GM19240 (cell line): ENCODE results near the gene PRMT2.

Source experiments
- DNase-seq: peaks from one replicate; pipeline ENCODE4 v3.0.0; 2011; ENCODE audit warnings: low spot score; ENCODE audit not compliant: insufficient read length

PRMT2 gene

DNA sequence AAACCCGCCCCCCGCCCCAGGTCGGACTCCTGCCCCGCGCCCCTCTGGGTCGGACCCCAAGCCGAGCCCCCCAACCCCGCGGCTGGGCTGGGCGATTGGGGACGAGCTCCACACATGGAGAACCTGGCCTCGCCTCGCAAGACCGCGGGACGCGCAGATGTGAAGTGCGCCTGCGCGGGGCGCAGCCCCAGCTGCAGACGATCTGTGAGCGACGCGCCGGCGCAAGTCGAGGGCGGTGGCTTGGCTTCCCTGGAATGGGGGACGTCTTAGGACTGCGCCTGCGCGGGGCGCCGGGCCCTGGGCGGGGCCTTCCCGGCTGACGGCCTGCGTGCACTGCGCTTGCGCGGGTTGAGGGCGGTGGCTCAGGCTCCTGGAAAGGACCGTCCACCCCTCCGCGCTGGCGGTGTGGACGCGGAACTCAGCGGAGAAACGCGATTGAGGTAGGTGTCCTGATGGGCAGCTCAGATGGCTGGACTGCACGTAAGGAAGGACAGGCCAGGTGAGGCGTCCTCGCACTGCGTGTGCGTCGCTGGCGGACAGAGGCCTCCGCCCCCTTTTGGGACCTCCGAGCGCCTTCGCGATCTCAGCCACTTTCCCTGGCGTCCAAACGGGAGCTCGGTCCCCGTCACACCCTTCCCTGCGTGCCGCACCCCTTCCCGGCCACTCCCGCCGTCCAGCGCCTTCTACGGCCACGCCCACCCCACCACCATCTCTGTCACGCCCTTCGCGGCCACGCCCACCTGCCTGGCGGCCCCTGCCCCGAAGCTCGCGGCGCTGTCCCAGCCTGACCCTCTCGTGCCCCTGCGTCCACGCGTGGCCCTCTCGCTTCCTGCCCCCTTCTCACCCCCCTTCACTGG is at the start of gene PRMT2:
Gene PRMT2 (plus strand): TSS at position 351 of the 857 bp plus-strand sequence. CDS start 1,278 bp downstream, outside the sequence.
- peak; percentile 98 for DNase-seq

DNA sequence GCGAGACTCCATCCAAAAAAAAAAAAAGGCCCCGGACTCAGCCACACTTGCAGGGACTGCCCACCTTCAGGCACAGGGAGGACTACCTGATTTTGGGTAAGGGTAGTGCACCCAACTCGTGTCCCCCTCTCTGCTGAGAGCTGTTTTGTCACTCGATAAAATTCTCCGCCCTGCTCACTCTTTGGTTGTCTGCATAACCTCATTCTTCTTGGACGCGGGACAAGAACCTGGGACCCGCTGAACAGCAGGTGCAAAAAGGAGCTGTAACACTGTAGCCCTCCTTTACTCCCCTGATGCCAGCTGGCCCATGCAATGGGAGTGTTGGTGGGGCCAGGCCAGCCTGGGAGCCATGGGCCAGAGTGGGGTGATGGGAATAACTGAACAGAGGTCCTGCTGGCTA is 41.2 kb upstream of the PRMT2 start:
- no peak for DNase-seq

DNA sequence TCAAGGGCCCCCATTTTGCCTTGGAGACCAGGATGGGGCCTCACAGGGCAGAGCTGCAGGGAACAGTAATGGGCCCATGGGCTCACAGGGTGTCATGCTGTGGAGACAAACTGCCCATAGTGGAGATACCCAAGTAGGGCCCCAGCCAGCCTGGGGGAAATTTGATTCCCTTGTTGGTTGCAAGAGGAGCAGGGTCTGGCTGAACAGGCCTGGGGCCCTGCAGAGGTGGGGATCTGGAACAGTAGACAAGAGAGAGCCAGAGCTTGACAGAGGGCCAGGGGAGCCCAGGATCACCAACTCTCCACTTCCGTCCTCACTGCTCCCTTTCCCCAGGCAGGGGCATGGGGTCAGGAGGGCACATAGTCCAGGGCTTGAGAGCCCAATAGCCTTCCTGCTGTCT is 39.3 kb upstream of the PRMT2 start:
- no peak for DNase-seq

DNA sequence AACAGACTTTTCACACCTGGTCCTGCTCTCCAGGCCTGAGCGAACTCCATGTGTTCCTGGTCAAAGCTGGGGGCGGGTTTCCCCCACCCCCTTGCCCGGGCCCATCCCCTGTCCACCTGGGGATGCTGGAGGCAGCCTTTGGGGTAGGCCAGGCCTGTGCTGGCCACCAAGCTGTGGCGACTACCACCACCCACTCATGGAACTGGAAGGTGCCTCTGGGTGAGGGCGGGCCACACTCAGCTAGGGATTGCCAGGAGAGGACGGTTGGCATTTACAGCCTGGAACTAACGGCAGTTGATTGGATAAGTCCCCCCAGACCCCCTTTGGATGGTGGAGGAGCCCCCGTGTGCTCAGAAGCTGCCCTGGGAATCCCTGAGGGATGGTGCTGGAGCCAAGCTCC is 38.4 kb upstream of the PRMT2 start:
- DNase-seq, result no peak

DNA sequence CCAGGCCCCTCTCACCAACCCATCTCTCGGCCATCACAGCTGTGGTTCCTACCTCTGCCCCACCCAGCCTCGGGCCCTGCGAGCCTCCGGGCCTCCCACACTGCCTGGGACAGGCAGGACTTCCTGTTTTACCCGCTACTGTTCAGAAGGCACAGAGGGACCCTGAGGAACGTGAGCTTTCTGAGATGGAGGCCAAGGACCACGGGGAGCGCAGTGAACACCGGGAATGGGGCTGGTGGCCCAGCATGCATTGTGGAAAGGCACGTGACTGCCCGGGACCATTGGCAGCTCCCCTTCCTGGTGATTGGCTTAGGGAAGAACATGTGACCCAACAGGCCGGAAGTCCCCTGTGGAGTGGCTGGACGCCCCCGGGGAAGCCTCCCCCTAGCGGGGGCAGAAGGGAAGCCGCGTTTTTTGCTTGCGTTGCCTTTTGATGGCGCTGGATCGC is 37.6 kb upstream of the PRMT2 start:
- no peak for DNase-seq

DNA sequence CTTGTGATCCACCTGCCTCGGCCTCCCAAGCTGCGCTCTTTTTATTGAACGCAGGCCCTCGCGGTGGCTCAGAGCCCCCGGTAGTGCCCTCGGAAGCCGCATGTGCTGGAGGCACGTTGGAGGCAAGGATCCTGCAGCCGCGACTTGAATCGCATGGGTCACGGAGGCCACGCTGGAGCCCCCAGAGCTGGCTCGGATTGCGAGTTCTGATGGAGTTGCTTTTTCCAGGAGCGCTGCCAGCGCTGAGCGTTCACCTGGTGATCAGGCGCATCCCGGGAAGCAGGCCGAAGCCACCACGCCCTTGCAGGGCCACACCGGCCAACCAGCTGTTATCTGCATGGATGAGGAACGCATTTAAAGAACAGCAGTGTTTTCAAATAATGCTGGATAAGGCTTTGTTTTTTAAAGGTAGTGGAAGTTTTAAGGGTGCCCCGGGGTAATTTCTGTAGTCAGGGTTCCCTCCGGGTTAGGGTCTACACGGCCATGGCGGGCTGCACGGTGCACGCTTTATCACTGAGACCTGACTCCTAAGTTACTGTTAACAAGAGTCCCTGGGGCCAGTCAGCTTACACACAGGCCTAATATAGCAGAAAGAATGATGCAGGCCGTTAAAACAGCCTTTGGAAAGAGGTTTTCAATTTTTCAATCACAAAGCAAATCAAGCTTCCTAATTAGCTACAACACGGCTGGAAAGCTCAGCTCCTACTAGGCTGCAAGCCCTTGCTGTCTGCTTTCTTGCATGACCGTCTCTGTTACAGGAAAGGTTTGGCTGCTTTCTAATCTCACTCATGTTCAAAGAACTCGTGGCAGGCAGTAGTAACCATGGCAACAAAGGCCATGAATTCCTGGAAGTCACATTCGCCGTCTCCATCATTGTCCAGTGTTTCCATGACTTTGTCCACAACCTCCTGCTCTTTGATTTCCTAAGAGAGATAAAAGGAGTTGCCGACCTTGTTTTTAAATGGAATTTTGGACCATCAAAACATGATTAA is 36.6 kb upstream of the PRMT2 start:
- DNase-seq, result no peak

DNA sequence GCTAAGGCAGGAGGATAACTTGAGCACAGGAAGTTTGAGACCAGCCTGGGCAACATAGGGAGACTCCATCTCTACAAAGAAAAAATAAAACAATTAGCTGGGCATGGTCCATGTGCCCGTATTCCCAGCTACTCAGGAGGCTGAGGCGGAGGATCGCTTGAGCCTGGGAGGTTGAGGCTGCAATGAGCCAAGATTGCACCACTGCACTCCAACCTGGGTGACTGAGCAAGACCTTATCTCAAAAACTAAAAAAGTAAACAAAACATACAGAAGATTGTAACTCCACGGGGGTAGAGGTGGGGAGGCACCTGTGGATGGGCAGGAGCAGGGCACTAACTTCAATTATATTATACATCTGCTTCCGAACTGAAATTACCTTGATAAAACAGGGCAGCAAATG is 35.2 kb upstream of the PRMT2 start:
- DNase-seq, result no peak

DNA sequence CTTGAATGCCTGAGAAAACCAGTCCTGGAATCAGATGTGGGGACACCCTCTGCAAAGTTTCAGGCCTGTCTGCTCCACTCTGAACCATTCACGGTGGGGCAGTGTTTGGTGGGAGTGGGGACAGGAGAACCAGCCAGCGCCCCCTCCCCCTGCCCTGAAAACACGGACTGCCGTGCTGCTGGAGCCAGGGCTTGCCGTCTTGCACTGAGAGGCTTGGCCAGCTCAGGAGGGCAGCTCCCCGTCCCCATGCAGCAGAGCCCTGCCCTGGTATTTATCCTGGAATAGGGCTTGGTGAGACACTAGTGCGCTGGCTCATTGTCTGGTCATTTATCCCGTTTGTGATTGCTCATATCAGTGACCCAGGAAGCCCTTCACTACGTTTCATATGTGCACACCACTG is 34.5 kb upstream of the PRMT2 start:
- DNase-seq, result no peak

DNA sequence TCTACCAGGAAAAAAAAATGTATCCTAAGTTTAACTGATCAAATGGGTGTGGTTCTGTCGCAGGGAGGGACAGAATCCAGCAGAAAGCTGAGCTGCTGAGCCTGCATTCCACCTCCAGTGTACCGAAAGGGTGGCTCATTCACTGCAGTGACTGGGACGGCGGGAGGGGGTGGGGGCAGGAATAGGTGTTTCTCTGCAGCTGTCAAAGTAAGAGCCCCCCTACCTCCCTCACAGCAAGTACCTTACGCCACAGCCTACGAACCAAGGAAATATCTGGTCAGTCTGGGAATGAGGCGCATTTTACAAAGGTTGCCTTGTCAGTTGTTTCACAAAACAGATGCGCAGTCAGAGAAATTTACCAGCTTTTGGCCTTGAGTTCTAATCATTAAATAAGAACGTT is 32.2 kb upstream of the PRMT2 start:
- no peak for DNase-seq

DNA sequence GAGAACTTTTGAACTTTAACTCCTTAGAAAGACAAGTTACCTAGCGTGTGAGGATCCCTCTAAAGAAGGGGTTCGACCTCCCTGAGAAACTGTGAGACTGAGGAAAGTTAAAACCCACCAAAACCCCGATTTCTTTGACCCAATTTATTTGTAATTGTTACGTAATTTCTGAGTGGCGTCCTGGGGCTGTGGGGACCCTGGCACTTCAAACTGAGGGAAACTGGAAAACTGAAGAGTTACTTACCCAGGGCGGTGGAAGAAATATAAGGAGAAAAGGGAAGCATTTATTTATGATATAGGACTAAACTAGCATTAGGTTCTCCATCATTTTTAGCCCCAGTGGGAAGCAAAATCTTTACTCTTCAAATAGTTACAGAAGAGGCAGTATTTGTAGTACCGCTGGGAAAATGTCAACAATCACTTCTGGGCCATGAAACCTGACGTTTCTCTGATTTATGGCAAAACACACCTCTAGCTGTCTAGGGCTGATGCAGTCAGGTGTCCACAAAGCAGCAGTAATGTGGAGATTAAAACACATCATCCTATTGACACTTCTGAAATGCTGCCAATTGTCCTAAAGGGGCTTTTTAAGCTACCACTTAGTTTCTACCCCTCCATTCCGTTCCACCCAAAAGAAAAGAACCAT is 31.0 kb upstream of the PRMT2 start:
- no peak for DNase-seq

DNA sequence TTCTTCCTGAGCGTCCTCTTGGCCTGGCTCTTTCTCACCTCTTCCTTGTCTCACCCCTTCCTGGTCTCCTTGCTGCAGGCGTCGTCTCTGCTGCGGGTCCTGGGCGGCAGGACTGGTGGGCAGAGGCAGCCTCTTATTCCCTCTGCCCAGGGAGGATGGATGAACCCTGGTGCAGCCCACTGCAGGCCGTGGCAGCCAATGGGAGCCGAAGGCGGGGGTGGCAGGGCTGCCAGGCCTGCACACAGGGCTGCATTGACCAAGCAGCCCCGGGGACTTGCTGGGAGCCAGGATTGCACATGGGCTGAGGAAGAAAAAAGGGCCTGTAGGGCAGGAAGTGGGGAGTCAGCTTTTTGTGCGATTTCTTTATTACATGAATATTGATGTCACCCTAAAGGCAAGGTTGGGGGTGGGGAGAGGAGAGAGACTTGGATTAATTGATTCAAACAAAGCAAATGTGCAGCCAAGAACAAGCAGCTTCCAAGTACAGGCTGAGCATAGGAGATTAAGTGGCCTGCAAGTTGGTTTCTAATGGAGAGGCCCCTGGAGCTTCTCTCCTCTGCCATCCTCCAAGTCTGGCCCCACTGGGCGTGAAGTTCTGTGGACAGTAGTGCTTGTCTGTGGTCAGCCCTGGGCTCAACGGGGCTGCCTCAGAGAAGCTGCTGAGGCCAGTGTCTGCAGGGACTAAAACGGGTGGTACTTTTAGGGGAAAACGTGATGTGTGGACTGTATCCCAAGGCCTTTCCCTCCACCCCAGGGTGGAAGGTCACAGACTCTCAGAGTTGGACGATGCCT is 30.3 kb upstream of the PRMT2 start, which contains the start of gene S100B:
Gene S100B (minus strand): TSS at position 108 of the 792 bp plus-strand sequence. CDS start 2,667 bp downstream, outside the sequence.
- no peak for DNase-seq

DNA sequence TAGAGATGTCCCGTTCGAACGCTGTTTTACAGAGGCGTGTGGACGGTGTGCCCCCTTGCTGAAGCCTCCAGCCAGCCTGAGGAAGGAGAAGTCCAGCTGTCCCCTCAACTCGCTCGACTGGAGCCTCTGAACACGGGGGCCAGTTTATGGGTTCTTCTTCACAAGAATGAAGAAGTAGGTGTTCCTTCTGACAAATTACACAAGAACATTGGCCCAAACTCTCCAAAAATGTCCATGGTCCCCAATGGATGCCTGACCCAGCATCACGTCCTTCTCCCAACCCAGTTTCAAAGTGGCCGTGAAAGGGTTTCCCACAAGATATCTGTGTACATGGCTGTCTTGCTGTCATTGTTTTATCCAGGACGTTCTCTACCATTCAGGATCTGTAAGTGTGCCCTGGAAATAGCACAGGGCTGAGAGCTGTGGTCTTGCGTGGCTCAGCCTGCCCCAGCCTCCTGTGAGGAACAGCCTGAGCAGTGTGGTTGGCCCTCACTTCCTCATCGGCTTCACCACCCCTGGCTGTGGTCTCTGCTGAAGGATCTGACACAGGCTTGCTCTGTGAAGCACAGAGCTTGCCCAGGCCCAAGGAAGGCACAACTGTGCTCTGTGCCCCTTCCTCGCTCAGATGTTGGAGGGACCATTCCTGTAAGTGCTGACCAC is 29.6 kb upstream of the PRMT2 start:
- DNase-seq, result peak; percentile 29

DNA sequence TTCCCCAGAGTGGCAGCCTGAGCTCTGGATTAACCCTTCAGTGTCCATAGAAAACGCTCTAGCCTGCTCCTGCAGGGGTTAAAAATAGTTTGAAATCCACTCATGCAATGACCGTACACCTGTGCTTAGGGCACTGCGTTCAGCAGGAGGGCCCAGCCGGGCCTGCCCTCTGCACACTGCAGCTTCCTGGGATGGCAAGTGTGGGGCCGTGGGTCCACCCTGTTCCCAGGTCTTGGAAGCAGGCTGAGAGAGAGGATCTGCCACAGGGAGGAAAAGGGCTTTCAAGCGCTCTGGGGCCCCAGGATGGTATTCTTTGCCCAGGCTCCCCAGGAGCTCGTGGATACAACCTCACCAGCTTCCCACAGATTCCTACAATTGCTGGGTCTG is 29.1 kb upstream of the PRMT2 start:
- no peak for DNase-seq

DNA sequence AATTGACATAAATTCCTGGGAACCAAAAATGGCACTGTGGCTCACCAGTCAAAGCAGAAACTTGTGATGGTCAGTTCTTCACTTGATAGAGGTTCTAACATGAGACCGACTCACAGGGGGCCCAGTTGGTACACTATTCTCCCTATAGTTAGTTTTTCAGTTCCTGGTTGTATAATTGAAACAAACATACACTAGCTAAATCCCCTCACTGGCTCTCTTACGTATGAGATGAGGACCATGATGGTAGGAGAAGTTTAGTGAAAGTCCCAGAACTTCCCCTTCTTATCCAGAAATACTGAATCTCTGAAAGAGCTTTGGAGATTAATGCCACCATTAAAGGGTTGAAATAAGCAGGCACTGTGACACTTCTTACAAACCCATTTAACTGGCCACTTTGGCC is 27.8 kb upstream of the PRMT2 start:
- no peak for DNase-seq

DNA sequence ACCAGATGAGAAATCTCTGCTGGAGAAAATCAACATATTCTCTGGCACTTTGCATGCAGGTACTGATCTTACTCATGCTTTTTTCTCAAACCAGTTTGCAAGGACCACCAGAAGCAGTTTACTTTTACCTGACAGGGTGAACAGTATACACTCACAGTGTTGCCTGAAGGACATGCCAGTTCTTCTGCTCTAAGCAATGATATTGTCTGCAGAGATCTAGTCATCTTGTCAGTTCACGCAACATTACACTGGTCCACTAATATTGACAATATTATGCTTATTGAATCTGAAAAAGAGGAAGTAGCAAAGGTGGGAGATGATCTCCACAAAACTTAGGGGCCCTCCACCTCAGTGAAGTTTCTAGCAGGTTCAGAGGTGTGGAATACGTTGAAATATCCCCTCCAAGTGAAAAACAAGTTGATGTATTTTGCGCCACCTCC is 26.8 kb upstream of the PRMT2 start:
- no peak for DNase-seq

DNA sequence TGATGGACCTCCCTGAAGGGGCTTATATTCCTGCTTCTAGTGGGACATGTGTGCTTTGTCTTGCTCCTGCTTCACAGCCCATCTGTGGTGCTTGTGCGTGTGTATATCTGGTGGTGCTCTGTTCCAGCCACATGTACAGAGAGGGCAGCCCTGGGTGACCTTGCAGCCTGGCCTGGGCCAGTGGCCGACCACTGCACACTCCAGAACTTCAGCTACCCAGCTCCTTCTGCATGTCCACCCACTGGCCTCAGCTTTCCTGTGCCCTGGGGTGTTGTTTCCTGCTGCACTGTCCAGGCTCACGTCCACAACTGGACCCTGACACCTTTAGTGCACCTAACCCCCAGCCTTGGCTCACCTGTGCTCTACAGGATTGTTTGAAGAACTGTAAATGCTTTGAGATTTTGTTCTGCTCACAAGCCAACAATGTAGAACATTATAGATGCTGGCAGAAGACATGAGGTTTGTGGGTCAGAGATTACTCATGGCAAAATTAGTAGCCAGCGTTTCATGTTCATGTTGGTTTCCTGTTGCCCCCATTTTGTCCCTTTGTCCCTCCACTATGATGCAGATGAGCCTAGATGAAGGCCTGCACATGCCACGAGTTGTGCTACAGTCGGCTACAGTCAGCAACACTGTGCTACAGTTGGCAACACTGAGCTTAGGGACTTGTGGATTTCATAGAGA is 25.3 kb upstream of the PRMT2 start:
- no peak for DNase-seq

DNA sequence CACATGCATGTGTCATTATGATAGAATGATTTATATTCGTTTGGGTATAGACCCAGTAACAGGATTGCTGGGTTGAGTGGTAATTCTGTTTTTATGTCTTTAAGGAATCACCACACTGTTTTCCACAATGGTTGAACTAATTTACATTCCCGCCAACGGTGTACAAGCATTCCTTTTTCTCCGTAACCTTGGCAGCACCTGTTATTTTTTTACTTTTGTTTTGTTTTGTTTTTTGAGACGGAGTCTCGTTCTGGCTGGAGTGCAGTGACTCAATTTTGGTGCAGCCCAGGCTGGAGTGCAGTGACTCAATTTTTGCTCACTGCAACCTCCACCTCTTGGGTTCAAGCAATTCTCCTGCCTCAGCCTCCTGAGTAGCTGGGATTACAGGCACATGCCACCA is 22.1 kb upstream of the PRMT2 start:
- no peak for DNase-seq

DNA sequence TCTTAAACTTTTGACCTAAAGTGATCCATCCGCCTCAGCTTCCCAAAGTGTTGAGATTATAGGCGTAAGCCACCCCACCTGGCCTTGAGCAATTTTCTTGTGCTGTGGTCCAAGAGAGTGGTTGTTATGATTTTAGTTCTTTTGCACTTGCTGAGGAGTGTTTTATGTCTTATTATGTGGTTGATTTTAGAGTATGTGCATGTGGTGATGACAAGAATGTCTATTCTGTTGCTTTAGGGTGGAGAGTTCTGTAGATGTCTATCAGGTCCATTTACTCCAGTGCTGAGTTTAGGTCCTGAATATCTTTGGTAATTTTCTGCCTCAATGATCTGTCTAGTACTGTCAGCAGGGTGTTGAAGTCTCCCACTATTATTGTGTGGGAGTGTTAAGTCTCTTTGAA is 19.4 kb upstream of the PRMT2 start:
- no peak for DNase-seq

DNA sequence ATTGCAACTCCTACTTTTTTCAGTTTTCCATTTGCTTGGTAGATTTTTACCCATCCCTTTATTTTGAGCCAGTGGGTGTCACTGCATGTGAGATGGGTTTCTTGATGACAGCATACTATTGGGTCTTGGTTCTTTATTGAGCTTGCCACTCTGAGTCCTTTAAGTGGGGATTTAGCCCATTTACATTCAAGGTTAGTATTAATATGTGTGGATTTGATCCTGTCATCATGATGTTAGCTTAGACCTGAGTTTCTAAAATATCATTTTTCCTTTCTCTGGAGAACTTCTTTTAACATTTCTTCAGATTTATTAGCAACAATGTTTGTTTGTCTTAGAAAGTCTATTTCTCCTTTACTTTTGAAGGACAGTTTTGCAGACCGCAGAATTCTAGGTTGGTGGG is 18.8 kb upstream of the PRMT2 start:
- DNase-seq, result no peak
